DND-41 (cell line): ENCODE results near the gene TMEM255A.

ENCODE experiments used
- EZH2 ChIP-seq: IDR thresholded peaks from 3 replicates; pipeline ENCODE4 v1.6.1; 2012; ENCODE audit warnings: borderline replicate concordance, low read depth, mild to moderate bottlenecking, moderate library complexity, low read length, inconsistent platforms; ENCODE audit not compliant: severe bottlenecking
- TF ChIP-seq, protein P1 (sequence below): IDR thresholded peaks from 2 replicates; pipeline ENCODE4 v1.5.1; 2012; ENCODE audit warnings: borderline replicate concordance, low read length, moderate library complexity, mild to moderate bottlenecking; ENCODE audit not compliant: poor library complexity, severe bottlenecking; ENCODE audit errors: extremely low read depth

DNA sequence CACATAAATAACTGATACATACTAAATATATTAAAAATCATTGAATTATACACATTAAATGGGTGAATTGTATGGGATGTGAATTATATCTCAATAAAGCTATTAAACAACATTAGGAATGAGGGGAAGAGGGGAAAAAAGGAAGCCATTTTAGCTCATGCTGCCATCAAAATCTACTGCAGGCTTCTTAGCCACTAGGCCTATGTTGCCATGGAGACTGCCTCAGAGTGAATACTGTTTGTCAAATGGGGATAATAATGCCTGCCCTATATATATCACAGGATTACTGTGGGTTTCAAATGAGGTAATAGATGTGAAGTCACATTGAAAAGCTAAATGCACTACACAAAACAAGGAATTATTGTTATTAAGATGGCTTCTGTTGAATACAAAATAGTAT is 21.2 kb downstream of the TMEM255A start:
- TF ChIP-seq, protein P1, sequence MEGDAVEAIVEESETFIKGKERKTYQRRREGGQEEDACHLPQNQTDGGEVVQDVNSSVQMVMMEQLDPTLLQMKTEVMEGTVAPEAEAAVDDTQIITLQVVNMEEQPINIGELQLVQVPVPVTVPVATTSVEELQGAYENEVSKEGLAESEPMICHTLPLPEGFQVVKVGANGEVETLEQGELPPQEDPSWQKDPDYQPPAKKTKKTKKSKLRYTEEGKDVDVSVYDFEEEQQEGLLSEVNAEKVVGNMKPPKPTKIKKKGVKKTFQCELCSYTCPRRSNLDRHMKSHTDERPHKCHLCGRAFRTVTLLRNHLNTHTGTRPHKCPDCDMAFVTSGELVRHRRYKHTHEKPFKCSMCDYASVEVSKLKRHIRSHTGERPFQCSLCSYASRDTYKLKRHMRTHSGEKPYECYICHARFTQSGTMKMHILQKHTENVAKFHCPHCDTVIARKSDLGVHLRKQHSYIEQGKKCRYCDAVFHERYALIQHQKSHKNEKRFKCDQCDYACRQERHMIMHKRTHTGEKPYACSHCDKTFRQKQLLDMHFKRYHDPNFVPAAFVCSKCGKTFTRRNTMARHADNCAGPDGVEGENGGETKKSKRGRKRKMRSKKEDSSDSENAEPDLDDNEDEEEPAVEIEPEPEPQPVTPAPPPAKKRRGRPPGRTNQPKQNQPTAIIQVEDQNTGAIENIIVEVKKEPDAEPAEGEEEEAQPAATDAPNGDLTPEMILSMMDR = no peak
- TF ChIP-seq EZH2 = no peak
